Epithelial cell of esophagus (primary cell): Measurements from ENCODE around the gene ZNF598.

Experiments used
- DNase-seq: peaks from one replicate; pipeline ENCODE4 v3.0.0; 2010; ENCODE audit warnings: low read depth
- H3K4me3 ChIP-seq: 2 replicates; pipeline ENCODE4 v1.5.1; 2011; ENCODE audit warnings: mild to moderate bottlenecking, low read length, control low read depth
- TF ChIP-seq, protein P1 (sequence below): IDR thresholded peaks from 2 replicates; pipeline ENCODE4 v1.5.1; 2011; ENCODE audit warnings: low read depth, mild to moderate bottlenecking, low read length, control low read depth, inconsistent platforms; ENCODE audit not compliant: insufficient read depth; ENCODE audit errors: missing control alignments

Gene ZNF598

DNA sequence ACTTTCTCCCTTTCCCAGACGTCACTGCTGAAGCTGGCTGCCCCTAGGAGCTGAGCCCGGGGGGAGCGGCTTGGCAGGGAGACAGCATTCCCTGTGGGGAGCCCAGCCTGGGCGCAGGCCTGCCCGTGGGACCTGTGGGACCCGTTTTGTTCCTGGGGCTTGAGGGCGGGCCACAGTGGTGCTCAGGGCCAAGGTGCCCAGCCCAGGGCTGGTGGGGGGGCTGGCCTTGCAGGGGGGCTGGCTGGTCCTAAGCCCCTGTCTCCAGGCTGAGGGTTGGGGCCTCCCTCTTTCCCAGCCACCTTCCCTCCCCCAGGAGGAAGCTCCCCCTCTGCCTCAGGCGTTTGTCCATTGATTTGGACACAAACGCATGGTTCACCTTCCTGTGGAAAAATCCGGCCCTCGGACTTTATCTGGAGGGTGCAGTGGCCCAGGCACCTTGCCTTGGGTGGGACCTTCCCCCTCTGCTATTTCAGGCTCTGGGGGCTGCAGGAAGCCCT is 21.5 kb upstream of the ZNF598 start:
- TF ChIP-seq, protein P1, sequence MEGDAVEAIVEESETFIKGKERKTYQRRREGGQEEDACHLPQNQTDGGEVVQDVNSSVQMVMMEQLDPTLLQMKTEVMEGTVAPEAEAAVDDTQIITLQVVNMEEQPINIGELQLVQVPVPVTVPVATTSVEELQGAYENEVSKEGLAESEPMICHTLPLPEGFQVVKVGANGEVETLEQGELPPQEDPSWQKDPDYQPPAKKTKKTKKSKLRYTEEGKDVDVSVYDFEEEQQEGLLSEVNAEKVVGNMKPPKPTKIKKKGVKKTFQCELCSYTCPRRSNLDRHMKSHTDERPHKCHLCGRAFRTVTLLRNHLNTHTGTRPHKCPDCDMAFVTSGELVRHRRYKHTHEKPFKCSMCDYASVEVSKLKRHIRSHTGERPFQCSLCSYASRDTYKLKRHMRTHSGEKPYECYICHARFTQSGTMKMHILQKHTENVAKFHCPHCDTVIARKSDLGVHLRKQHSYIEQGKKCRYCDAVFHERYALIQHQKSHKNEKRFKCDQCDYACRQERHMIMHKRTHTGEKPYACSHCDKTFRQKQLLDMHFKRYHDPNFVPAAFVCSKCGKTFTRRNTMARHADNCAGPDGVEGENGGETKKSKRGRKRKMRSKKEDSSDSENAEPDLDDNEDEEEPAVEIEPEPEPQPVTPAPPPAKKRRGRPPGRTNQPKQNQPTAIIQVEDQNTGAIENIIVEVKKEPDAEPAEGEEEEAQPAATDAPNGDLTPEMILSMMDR, result no peak
- DNase-seq, result no peak
- no peak overlapping the region for H3K4me3 ChIP-seq

DNA sequence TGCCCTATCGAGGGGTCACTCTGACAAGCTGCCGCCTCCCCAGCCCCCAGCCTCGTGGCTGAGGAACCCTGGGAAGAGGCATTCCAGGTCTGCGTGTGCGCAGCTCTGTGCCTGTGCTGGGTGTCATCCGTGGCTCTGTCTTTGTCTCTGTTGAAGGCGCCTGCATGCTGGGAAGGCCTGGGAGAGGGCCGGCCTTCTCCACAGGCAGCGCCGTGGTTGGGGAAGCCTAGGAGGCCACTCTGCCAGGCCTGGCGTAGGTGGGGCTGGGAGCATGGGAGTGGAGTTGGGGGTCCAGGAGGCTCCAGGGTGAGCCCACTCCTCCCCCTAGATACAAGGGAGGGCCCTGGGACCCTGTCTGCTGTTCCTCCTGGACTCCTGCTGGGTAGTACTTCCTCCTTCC is 20.4 kb upstream of the ZNF598 start:
- H3K4me3 ChIP-seq, result no peak overlapping the region
- no peak for DNase-seq
- TF ChIP-seq, protein P1, result no peak

DNA sequence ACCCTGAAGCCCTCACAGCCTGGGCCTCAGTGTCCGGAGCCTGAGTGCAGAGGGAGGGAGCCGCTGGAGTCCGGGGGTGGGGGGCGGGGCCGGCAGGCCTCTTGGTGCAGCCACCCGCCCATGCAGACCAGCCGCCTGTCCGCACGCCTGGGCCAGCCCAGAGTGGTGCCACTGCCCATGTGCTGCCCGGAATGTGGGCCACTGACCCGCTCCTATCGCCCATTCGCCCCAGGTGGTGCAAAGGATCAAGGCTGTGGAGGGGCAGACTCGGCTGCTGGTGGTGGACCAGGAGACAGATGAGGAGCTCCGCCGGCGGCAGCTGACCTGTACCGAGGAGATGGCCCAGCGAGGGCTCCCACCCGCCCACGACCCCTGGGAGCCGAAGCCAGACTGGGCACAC is 19.7 kb upstream of the ZNF598 start:
- no peak for DNase-seq
- no peak overlapping the region for H3K4me3 ChIP-seq
- TF ChIP-seq, protein P1, result no peak

DNA sequence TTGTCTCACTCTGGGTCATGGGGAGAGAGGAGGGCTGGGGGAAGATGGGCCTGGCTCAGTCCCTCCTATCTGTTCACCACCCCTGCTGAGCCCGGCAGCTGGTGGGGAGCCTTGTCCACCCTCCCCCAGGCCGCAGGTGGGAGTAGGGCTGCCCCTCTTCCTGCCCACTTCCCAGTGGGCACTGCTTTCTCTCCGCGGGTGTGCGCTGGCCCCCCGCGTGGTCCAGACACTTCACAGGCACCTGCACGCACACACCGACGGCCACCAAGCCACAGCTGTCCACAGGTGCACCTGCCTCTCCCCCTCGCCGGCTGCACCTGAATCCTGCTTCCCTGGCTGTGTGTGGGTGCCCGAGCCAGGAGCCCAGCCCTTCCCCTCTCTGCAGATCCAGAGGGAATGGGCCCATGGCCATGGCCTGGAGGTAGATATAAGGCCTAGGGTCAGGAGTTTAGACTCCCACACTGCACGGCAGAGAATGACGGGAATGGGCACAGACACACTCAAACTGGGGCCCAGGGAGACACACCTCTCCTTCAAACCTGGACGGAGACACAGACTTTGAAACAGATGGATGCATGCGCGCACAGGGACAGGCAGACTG is 19.1 kb upstream of the ZNF598 start:
- no peak for DNase-seq
- H3K4me3 ChIP-seq, result no peak overlapping the region
- TF ChIP-seq, protein P1, result no peak

DNA sequence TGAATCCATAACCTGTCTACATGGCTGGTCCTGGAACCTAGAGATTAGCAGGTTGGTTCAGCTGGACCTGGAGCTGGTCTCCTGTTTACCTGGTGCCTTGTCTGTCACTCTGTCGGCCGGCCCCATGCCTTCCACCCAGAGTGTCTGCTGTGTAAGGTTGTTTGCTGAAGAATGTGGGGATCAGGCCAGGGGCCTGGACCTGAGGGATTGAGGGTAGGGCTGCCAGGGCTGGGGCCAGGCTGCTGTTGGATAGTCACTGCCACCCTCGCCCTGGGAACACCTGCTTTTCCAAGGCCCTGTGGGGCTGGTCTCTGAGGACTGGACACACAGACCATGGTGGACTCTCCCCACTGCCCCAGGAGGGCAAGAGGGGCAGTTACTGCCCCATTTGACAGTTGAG is 18.5 kb upstream of the ZNF598 start:
- TF ChIP-seq, protein P1, result no peak
- no peak for DNase-seq
- H3K4me3 ChIP-seq, result no peak overlapping the region

DNA sequence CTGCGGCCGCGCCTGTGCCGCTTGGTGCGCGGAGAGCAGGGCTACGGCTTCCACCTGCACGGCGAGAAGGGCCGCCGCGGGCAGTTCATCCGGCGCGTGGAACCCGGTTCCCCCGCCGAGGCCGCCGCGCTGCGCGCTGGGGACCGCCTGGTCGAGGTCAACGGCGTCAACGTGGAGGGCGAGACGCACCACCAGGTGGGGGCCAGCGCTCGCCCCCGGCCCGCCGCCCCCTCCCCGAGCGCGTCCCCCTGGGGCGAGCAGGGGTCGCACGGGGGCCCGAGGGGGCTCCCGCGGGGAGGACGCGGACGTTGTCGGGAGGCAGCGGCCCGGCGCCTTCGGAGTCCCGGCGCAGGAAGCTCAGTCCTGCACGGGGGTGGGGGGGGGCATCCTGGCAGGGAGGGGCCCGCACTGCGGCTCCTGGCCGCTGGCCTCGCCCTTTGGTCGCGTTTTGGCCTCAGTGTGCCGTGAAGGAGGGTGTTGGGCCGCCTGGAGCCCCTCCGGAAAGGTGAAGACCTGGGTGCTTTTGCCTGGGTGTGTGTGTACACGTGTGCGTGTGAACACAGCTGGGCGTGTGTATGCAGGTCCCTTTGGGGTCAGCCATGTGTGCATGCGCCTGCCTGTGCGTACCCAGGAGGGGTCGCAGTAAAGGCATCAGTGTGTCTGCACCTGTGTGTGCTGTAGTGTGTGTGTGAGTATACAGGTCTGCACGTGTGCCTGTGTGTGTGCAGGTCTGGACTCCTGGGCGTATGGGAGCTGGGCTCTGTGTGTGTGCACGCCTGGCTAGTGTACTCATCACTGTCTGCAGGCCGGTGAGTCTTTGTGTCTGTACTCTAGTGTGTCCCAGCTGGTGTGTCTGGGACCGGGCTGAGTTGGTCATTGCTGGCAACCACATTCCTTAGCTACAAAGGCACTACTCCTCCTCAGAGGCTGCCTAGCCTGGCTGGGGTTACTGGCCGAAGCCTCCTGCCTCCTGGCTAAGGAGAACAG is 17.7 kb upstream of the ZNF598 start:
- peak; percentile 46 for DNase-seq
- TF ChIP-seq, protein P1, result no peak
- H3K4me3 ChIP-seq, result peak overlapping the region; percentile 49
